Hypothalamus (tissue), 51 donors: ENCODE results near the gene TIMP1.

Experiments
- DNase-seq, 51 donors: peaks; one replicate each; lab custom pipeline; 2025; lab: John Stamatoyannopoulos, UW

TIMP1 gene

DNA sequence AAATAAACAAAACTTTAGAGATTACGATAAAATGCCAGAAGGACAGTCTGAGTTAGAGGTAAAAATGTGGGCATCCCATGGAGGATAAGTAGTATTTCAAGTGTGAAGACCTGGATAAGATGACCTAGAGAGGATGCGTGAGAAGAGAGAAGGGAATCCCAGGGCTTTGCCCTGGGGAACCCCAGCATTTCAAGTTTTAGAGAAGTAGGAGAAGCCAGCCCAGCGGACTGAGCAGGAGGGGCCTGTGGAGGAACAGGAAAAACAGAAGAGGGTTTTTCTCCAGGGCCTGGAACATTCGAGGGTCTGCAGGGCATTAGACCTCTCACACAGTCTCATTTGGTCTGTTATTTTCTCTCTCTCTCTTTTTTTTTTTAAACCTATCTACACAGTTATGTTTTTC lies 50.4 kb downstream of the TIMP1 start:
- DNase-seq, result no peak

DNA sequence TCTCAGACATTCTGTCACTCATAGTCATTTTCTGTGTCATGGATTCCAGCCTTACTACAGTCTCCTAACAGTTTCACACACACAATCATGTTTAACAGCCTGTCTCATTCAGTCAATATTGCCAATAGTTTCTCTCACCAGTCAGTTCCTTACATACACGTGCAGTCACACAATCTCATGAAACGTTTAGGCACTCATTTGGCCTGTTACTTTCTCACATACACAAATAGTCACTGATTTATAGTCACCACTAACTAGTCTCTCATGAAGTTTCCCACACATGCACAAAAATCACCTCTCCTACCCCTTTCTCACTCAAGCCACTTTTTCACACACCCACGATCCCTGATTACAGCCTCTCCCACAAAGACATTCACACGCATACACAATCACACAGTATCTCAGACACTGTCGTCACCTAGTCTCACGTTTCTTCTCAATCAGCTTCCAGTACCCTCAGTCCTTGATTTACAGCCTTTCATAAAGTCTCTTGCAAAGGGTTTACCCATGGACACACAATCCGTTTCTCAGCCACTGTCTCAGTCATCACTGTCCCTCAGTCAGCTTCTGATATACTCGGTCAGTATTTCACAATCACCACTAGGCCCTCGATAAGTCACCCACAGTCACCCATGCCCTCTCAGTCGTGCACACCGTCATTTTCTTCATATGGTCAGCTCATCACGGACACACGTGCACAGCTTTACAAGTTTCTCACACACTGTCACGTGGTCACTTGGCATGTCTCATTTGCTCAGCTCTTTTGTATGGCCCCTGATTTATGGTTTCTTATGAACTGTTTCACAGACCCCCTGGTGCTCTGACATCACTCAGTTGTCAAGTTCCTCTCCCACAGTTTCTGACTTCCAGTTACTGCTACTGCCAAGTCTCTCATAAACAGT lies 51.7 kb downstream of the TIMP1 start:
- DNase-seq, result no peak

DNA sequence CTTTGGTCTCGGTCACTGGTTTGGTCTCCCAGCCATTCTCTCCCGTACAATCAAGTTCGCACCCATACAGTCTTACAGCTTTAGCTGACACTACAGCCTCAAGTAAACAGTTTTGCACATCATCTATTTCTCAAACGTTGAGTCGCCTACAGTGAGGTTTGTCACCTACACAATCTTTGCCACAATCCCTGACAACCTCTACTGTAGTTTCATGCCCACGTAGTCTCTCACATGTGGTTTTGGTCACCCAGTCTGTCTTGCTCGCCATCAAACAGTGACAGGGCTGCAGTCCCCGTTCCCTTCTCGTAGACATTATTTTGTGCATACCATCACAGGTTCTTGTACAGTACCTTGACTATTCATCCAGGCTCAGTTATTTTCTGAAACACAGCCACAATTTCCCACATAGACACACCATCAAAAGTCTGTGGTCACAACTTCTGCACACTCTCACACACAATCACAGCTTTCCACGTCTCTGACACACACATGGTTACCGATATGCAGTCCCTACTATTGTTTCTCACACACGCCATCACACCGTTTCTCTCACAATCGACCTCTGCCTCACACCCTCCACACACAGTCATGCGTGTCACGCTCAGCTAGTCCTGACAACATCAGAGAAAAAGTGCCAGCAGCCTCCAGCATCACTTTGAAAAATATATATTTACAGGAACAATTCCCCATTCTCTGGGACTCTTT lies 52.8 kb downstream of the TIMP1 start:
- no peak for DNase-seq
